Measurements from ENCODE around the gene PLA2G1B. TPM values are rescaled to one million over a fixed set of nuclear protein-coding genes. Genes with fewer than 3 reads are reported as not detected.

PLA2G1B gene
- total RNA-seq (2014; rRNA removed; shearing (Covaris generic); ENCODE audit: low replicate concordance), result not detected in 2 replicates

- in situ Hi-C loops (cut with HindIII; ENCODE audit: low pct_unique_long_range_greater_than_20kb, low sequenced_read_pairs), result no loop called here
- no peak for DNase-seq (ENCODE audit: low read depth)
Observed at GRCh38 chr12:120327593-120327992, at the start of gene PLA2G1B. TSS of gene PLA2G1B (minus strand) at chr12:120327779. CDS start at chr12:120327753, 26 bp downstream.

- in situ Hi-C loops (cut with HindIII; ENCODE audit: low pct_unique_long_range_greater_than_20kb, low sequenced_read_pairs), result no loop called here
- DNase-seq (ENCODE audit: low read depth), result no peak
Observed at GRCh38 chr12:120376934-120377572, 49.5 kb upstream of the PLA2G1B start.

DNA sequence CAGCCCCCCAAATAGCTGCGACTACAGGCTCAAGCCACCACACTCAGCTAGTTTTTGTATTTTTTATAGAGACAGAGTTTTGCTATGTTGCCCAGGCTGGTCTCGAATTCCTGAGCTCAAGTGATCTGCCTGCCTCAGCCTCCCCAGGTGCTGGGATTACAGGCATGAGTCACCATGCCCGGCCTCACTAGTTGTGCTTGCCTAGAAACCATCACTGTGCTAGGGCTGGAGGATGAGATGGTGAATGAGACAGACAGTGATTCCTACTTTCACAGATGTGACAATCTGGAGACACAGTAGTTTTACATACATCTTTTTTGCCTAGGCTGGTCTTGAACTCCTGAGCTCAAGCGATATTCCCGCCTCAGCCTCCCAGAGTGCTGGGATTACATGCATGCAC is 48.8 kb upstream of the PLA2G1B start:
- no peak for DNase-seq (ENCODE audit: low read depth)
- in situ Hi-C loops (cut with HindIII; ENCODE audit: low pct_unique_long_range_greater_than_20kb, low sequenced_read_pairs), result no loop called here

GRCh38 chr12:120376009-120376408 is 48.4 kb upstream of the PLA2G1B start:
- in situ Hi-C loops (cut with HindIII; ENCODE audit: low pct_unique_long_range_greater_than_20kb, low sequenced_read_pairs), result no loop called here
- DNase-seq (ENCODE audit: low read depth), result no peak

GRCh38 chr12:120373683-120374082 is 46.1 kb upstream of the PLA2G1B start:
- in situ Hi-C loops (cut with HindIII; ENCODE audit: low pct_unique_long_range_greater_than_20kb, low sequenced_read_pairs), result no loop called here
- DNase-seq (ENCODE audit: low read depth), result no peak

DNA sequence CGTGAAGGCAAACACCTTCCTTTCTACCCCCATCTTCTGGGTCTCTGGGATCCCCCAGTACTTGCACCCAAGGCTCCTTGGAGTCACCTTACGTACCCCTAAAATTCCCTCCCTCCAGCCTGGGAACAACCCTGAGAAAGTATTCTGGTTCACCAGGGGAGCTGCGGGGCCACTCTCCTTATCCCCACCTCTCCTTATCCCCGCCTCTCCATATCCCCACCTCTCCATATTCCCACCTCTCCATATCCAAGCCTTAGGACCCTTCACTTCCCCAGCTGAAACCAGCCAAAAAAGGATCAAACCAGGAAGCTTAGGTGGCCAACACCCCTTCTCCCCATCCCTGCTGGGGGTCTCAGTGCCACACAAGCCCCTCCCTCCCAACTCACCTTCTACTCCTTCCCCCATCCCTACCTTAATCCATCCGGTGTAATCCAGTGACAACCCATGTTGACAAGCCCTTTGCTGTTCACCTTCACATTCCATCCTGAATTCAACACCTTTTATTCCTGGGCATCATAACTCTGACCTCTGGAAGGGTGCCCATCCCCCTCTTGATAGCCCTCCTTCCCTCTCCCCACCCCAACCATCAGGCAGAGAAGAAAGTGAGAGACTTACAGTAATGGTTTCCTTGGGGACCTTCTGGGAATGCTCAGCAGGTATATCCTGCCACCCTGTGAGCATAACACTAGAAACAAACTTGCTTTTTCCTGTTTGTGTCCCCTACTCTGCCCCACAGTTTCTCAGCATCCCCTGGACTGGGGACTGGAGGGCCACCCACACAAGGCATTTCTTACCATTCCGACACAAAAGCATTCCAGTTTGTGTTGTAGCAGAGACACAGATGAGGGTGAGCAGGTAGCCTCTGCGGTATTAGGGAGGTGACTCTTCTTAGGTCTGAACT is 43.0 kb upstream of the PLA2G1B start:
- no peak for DNase-seq (ENCODE audit: low read depth)
- in situ Hi-C loops (cut with HindIII; ENCODE audit: low pct_unique_long_range_greater_than_20kb, low sequenced_read_pairs), result no loop called here

DNA sequence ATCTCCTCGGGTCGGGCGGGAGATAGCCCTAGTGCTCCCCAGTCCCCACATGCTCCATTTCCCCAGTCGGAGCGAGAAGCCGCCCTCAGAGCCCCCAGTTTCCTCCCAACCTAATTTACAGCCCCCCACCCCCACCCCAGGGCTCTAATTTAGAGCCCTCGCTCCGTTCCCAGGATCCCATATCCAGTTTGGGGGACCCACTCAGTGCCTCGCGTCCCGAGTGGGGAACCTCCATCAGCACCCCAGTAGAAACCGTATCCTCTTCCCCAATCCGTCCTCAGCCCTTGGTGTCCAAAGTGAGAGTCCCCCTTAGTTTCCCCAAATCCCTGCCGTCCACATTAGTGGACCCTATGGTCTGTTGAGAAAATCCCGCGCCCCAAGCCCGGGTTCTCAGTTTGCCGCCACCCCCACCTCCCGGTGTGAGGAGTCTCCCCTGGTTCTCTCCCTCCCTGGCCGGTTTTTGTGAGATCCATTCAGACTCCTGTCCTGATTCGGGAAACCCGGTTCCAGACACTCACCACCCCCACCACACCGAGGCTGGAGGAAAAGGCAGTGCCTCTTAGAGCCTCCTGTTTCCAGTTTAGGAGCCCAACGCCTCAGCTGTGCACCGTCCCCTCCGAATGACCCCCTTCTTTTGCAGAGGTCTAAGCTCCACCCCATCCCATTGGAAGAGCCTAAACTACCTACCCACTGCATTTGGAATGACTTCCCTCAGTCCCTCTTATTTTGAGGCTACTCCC is 42.2 kb upstream of the PLA2G1B start:
- in situ Hi-C loops (cut with HindIII; ENCODE audit: low pct_unique_long_range_greater_than_20kb, low sequenced_read_pairs), result no loop called here

GRCh38 chr12:120368789-120369602 is 41.4 kb upstream of the PLA2G1B start, which contains the start of gene MSI1:
TSS of gene MSI1 (minus strand) at chr12:120369164. CDS start at chr12:120369091, 73 bp downstream.
- in situ Hi-C loops (cut with HindIII; ENCODE audit: low pct_unique_long_range_greater_than_20kb, low sequenced_read_pairs), result no loop called here
- DNase-seq (ENCODE audit: low read depth), result no peak

More for the DNA sequence above, 42.2 kb upstream of the PLA2G1B start:
- no peak for DNase-seq (ENCODE audit: low read depth)

GRCh38 chr12:120367924-120368788 is 40.6 kb upstream of the PLA2G1B start:
- in situ Hi-C loops (cut with HindIII; ENCODE audit: low pct_unique_long_range_greater_than_20kb, low sequenced_read_pairs), result no loop called here
- DNase-seq (ENCODE audit: low read depth), result no peak

DNA sequence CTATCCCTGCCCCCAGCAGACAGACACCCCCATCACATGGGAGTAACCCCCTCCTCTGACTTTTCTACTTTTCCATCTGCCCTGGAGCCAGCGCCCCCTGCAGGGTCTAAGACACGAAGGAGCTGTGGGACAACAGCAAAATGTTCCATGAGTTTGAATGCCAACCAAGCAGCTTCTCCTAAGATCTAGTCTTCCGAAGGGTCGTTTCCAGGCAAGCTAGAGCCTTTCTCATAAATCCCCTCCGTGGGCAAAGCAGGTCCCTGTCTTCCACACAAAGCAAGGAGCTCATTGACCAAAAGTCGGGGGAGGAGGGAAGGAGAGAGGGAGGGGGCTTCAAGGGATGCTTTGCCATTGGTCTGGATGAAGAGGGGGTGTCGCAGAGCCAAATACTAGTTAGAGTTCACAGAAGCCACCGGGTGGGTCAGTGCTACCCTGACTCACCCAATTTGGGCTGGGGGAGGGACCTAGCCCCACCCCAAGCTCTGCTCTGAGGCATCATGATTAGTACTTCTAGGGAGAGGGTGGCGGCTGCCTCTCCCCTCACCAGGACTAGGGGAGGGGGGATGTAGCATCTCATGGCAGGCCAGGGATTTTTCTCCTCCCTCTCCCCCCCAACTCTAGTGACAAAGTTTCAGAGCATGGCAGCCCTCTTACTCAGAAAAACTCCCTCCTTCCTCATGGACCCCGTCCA is 39.8 kb upstream of the PLA2G1B start:
- in situ Hi-C loops (cut with HindIII; ENCODE audit: low pct_unique_long_range_greater_than_20kb, low sequenced_read_pairs), result no loop called here
- DNase-seq (ENCODE audit: low read depth), result no peak

DNA sequence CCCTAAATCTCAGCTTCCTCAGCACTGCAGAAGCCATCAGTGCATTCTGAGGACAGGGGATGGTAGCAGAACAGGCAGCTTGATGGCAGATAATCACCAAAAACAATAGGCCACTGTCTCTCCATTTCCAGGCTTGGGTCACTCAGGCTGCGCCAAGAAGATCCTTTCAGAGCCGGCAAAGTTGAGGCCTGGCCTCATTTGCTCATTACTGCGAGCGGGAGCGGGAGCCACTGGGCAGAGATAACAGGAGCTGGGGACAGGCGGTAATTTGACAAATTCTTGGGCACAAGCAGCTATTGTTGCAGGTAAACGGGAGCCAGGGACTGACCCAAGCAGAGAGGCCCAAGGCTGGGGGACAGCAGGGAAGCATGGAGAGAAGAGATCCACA is 39.3 kb upstream of the PLA2G1B start:
- DNase-seq (ENCODE audit: low read depth), result no peak
- in situ Hi-C loops (cut with HindIII; ENCODE audit: low pct_unique_long_range_greater_than_20kb, low sequenced_read_pairs), result no loop called here

DNA sequence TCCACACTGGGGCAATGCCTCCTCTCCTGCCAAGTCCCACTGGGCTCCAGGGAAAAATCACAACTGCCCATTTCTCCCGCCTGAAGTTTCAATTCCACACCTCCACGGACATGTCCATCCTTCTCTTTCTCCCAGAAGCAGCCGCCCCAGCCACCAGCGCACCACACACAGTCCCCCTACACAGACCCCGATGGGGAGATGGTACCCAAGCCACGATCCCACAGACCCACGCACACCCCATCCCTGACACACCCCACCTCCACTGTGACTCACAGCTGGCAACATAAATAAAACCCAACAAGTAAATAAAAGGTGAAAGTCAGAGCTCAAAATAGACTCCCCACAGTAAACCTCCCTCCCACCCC is 38.7 kb upstream of the PLA2G1B start:
- in situ Hi-C loops (cut with HindIII; ENCODE audit: low pct_unique_long_range_greater_than_20kb, low sequenced_read_pairs), result no loop called here

GRCh38 chr12:120365675-120366340 is 38.2 kb upstream of the PLA2G1B start:
- no peak for DNase-seq (ENCODE audit: low read depth)
- in situ Hi-C loops (cut with HindIII; ENCODE audit: low pct_unique_long_range_greater_than_20kb, low sequenced_read_pairs), result no loop called here

More for the DNA sequence above, 38.7 kb upstream of the PLA2G1B start:
- DNase-seq (ENCODE audit: low read depth), result no peak

DNA sequence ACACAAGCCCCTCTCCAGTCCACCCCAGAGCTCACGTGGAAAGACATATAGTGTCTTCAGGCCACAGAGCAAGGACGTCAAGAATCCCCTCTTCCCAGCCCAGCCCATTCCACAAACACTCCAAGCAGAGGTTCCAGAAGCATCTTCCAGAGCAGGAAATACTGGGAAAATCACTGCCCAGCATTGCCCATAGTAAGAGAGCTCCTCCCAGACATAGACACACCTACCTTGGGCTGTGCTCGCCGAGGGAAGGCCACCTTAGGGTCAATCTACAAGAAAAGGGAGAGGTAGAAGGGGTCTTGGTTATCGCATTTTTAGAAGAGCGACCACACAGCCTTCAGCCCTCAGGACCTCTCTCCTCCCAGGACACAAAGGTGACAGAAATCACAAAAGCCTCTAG is 36.9 kb upstream of the PLA2G1B start:
- in situ Hi-C loops (cut with HindIII; ENCODE audit: low pct_unique_long_range_greater_than_20kb, low sequenced_read_pairs), result no loop called here
- DNase-seq (ENCODE audit: low read depth), result no peak

DNA sequence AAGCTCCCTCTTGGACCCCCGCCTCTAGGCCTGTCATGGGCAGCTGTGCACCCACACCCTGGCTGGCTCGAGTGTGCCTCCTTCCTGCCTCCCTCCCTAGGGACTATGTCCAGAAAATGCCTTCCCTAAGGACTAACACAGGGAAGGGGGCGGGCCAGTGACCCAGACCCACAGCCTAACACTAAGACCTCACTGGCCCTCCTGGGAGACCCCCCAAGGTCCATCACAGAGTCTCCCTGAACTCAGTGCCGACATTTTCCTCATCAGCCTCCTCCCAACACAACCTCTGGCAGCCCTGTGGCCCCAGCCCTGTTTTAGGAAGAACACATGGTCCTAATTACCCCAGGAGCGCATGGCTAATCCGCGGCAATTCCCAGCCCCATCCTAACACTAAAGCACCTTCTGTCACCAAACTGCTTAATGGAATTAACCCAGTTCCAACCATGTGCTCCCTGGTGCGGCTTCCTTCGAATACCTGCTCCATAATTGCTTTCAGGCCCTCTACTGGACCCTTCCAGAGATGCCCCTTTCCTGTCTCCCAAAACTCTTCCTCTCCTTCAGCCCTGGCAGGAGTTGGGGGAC is 35.8 kb upstream of the PLA2G1B start:
- DNase-seq (ENCODE audit: low read depth), result no peak
- in situ Hi-C loops (cut with HindIII; ENCODE audit: low pct_unique_long_range_greater_than_20kb, low sequenced_read_pairs), result no loop called here
